WTC11 (cell line): ENCODE data around the gene AURKAIP1. TPM values are rescaled to one million over a fixed set of nuclear protein-coding genes. Genes with fewer than 3 reads are reported as not detected.

Experiments used
- ATAC-seq: fragments of 200-7000 bp; cut with Tn5 transposase; 2 replicates; pipeline ENCODE4 v1.10.0; 2021; ENCODE audit warnings: mild to moderate bottlenecking, moderate library complexity
- CTCF ChIA-PET: fragments of 300-600 bp; sonication (Branson Sonifier 250); formaldehyde crosslinking; loops from one replicate; lab custom pipeline; 2021; ENCODE audit warnings: antibody characterized with exemption; lab: Charles Lee
- POLR2A ChIA-PET: fragments of 350-600 bp; sonication (Branson Sonifier 250); formaldehyde crosslinking; loops from one replicate; lab custom pipeline; 2021; ENCODE audit warnings: antibody characterized with exemption; lab: Charles Lee
- DNase-seq: peaks from one replicate; pipeline ENCODE4 v3.0.0; 2021; ENCODE audit warnings: low spot score
- H3K27ac Mint-ChIP-seq: 2 replicates; pipeline ENCODE4 v1.8.0; 2021; ENCODE audit warnings: mixed read lengths
- H3K27me3 Mint-ChIP-seq: 2 replicates; pipeline ENCODE4 v1.8.0; 2021; ENCODE audit warnings: low read depth, mild to moderate bottlenecking, moderate library complexity, mixed read lengths
- H3K36me3 Mint-ChIP-seq: 2 replicates; pipeline ENCODE4 v1.8.0; 2021; ENCODE audit warnings: mixed read lengths
- H3K4me1 Mint-ChIP-seq: 2 replicates; pipeline ENCODE4 v1.8.0; 2022; ENCODE audit warnings: mixed read lengths
- H3K4me3 Mint-ChIP-seq: 2 replicates; pipeline ENCODE4 v1.8.0; 2021; ENCODE audit warnings: mild to moderate bottlenecking, moderate library complexity, mixed read lengths
- H3K9me3 Mint-ChIP-seq: 2 replicates; pipeline ENCODE4 v1.8.0; 2021; ENCODE audit warnings: mixed read lengths
- AFF4 ChIP-seq: sonication (generic); formaldehyde crosslinking; IDR thresholded peaks from 2 replicates; pipeline ENCODE4 v1.8.1; 2023; ENCODE audit warnings: mild to moderate bottlenecking, missing genetic modification reagents, borderline replicate concordance
- E2F4 ChIP-seq: sonication (generic); formaldehyde crosslinking; IDR thresholded peaks from 2 replicates; pipeline ENCODE4 v1.8.1; 2022; ENCODE audit warnings: low read depth, mild to moderate bottlenecking, moderate library complexity, missing genetic modification reagents, borderline replicate concordance
- FOXP4 ChIP-seq: sonication (generic); formaldehyde crosslinking; IDR thresholded peaks from 2 replicates; pipeline ENCODE4 v1.8.0; 2022; ENCODE audit warnings: mild to moderate bottlenecking, missing genetic modification reagents
- GABPB1 ChIP-seq: sonication (generic); formaldehyde crosslinking; IDR thresholded peaks from 2 replicates; pipeline ENCODE4 v1.8.1; 2023; ENCODE audit warnings: mild to moderate bottlenecking, missing genetic modification reagents
- OVOL2 ChIP-seq: fragments of 250-450 bp; sonication (Bioruptor Pico); IDR thresholded peaks from 2 replicates; pipeline ENCODE4 v1.9.0; 2021; ENCODE audit warnings: mild to moderate bottlenecking, borderline replicate concordance
- PREB ChIP-seq: sonication (generic); formaldehyde crosslinking; IDR thresholded peaks from 2 replicates; pipeline ENCODE4 v1.8.1; 2022; ENCODE audit warnings: mild to moderate bottlenecking, missing genetic modification reagents, moderate library complexity, borderline replicate concordance
- PRRX2 ChIP-seq: fragments of 250-450 bp; sonication (Bioruptor Pico); IDR thresholded peaks from 2 replicates; pipeline ENCODE4 v1.8.0; 2021; ENCODE audit warnings: mild to moderate bottlenecking
- ZBTB21 ChIP-seq: sonication (generic); formaldehyde crosslinking; IDR thresholded peaks from 2 replicates; pipeline ENCODE4 v1.8.1; 2023; ENCODE audit warnings: mild to moderate bottlenecking, missing genetic modification reagents, borderline replicate concordance
- ZMAT4 ChIP-seq: fragments of 250-450 bp; sonication (Bioruptor Pico); IDR thresholded peaks from 2 replicates; pipeline ENCODE4 v1.9.0; 2021; ENCODE audit warnings: mild to moderate bottlenecking
- ZNF423 ChIP-seq: fragments of 250-450 bp; sonication (Bioruptor Pico); IDR thresholded peaks from 2 replicates; pipeline ENCODE4 v2.1.2; 2022; ENCODE audit warnings: mild to moderate bottlenecking, moderate library complexity
- total RNA-seq: library from RNA; stranded (reverse); gene quantifications from 3 replicates; pipeline ENCODE4 v1.2.3, GENCODE V29; 2021

AURKAIP1 gene
- total RNA-seq, 1 experiment from 2014 or later, result 268 TPM

GRCh38 chr1:1360506-1361169 is 14.4 kb downstream of the AURKAIP1 start (continued):
- TF ChIP-seq ZBTB21 (CRISPR knock-in tag) (no peak), ZNF423 (CRISPR knock-in tag) (no peak), OVOL2 (CRISPR knock-in tag) (no peak), E2F4 (CRISPR knock-in tag) (no peak), PRRX2 (CRISPR knock-in tag) (no peak), PREB (no peak), ZMAT4 (CRISPR knock-in tag) (no peak)

GRCh38 chr1:1359664-1360468 is 15.1 kb downstream of the AURKAIP1 start:
- H3K4me3 Mint-ChIP-seq, result no peak overlapping the region
- peaks cover 21% of the 10 kb centered on the region for H3K4me1 Mint-ChIP-seq
- no peaks in the 10 kb centered on the region for H3K36me3 Mint-ChIP-seq
- no peak for ATAC-seq
- DNase-seq, result peak; percentile 15
- no peak overlapping the region for H3K27ac Mint-ChIP-seq
- TF ChIP-seq GABPB1 (CRISPR knock-in tag) (0 out of 2 replicates have a peak, but pooled peaks have one; percentile 10), AFF4 (CRISPR knock-in tag) (no peak), FOXP4 (no peak)
- CTCF ChIA-PET, result interaction anchor here (1.9 kb wide), 1 partner anchor 11 kb away, joined by 8 read pairs; no protein-coding TSS in a partner anchor
- H3K9me3 Mint-ChIP-seq, result no peaks in the 10 kb centered on the region
- POLR2A ChIA-PET, result interaction anchor here (1.0 kb wide), 1 partner anchor 39 kb away, joined by 3 read pairs; the partner anchor contains the start of gene CCNL2
- peaks cover 28% of the 10 kb centered on the region for H3K27me3 Mint-ChIP-seq

GRCh38 chr1:1359308-1359663 is 15.7 kb downstream of the AURKAIP1 start:
- Mint-ChIP-seq H3K9me3 (no peaks in the 10 kb centered on the region), H3K4me1 (peaks cover 21% of the 10 kb centered on the region), H3K36me3 (no peaks in the 10 kb centered on the region), H3K27ac (no peak overlapping the region), H3K4me3 (no peak overlapping the region), H3K27me3 (peaks cover 28% of the 10 kb centered on the region)
- TF ChIP-seq AFF4 (CRISPR knock-in tag), result no peak
- DNase-seq (no peak), ATAC-seq (no peak)
- ChIA-PET CTCF (interaction anchor here (1.9 kb wide), 1 partner anchor 12 kb away, joined by 8 read pairs; no protein-coding TSS in a partner anchor), POLR2A (no interaction called here)
